Endothelial cell of umbilical vein (primary cell): ENCODE results near the gene RRP1. TPM values are rescaled to one million over a fixed set of nuclear protein-coding genes. Genes with fewer than 3 reads are reported as not detected.

ENCODE experiments used
- BruUV-seq: library from RNA; stranded (reverse); fragments of 400-500 nt; replicated peaks from 2 replicates; lab custom pipeline; 2021; lab: Mats Ljungman, UMichigan
- CTCF ChIA-PET: fragments of 300-600, 350-600 bp; sonication (Branson Sonifier 250); formaldehyde crosslinking; loops from one replicate; lab custom pipeline; 2021; ENCODE audit warnings: antibody characterized with exemption, inconsistent platforms; lab: Charles Lee
- POLR2A ChIA-PET: fragments of 300-600, 350-600 bp; sonication (Branson Sonifier 250); formaldehyde crosslinking; loops from one replicate; lab custom pipeline; 2021; ENCODE audit warnings: antibody characterized with exemption, inconsistent platforms; lab: Charles Lee
- DNase-seq: peaks from one replicate; pipeline ENCODE4 v3.0.0-alpha.2; 2011; ENCODE audit warnings: low read depth, low spot score
- FAIRE-seq: peaks from 2 replicates; lab custom pipeline; 2011; peaks lifted over from hg19 to GRCh38; lab: Jason Lieb, UNC
- H2AFZ ChIP-seq: 2 replicates; pipeline ENCODE4 v1.6.0; 2012; ENCODE audit warnings: low read depth, low read length, control low read depth, inconsistent platforms
- H3K27ac ChIP-seq: 2 replicates; pipeline ENCODE4 v1.5.1; 2011; ENCODE audit warnings: low read depth, mild to moderate bottlenecking, control low read depth, low read length, moderate library complexity; ENCODE audit not compliant: insufficient read depth
- H3K27me3 ChIP-seq, 2 experiments: 2 replicates each; pipeline versions ENCODE4 v1.6.0 to v1.6.1; 2011; ENCODE audit warnings: low read length in 2 of 2, mixed read lengths in 1 of 2; ENCODE audit not compliant: control insufficient read depth in 2 of 2, insufficient read depth in 2 of 2
- H3K36me3 ChIP-seq, 2 experiments: 2 replicates in 1 of 2; 3 replicates in 1 of 2; pipeline ENCODE4 v1.5.1; 2011; ENCODE audit warnings: low read length in 2 of 2, mild to moderate bottlenecking in 1 of 2, moderate library complexity in 1 of 2; ENCODE audit not compliant: control insufficient read depth in 2 of 2, insufficient read depth in 2 of 2; ENCODE audit errors: extremely low read depth in 1 of 2
- H3K4me1 ChIP-seq: 3 replicates; pipeline ENCODE4 v1.5.1; 2011; ENCODE audit warnings: mild to moderate bottlenecking, low read length; ENCODE audit not compliant: control insufficient read depth, insufficient read depth; ENCODE audit errors: extremely low read depth
- H3K4me2 ChIP-seq: 2 replicates; pipeline ENCODE4 v1.6.1; 2011; ENCODE audit warnings: low read length, control low read depth, mixed read lengths; ENCODE audit not compliant: insufficient read depth
- H3K4me3 ChIP-seq, 3 experiments: fragments of 200-600 bp in 1 of 3; sonication (generic), shearing (Covaris generic) in 1 of 3; replicated peaks in 1 of 3; 2 replicates each; pipeline ENCODE4 v1.5.1; 2011 to 2016; ENCODE audit warnings: control low read depth in 3 of 3, low read length in 3 of 3, mild to moderate bottlenecking in 2 of 3, inconsistent platforms in 1 of 3, low read depth in 1 of 3, moderate library complexity in 1 of 3; ENCODE audit not compliant: insufficient read depth in 1 of 3
- H3K79me2 ChIP-seq: 2 replicates; pipeline ENCODE4 v1.6.0; 2012; ENCODE audit warnings: low read length, inconsistent platforms; ENCODE audit not compliant: control insufficient read depth, insufficient read depth
- H3K9ac ChIP-seq: replicated peaks from 2 replicates; pipeline ENCODE3; 2011; ENCODE audit warnings: low read length, control low read depth; ENCODE audit not compliant: insufficient read depth; ENCODE audit errors: extremely low read depth
- H3K9me1 ChIP-seq: replicated peaks from 3 replicates; pipeline ENCODE4 v1.6.0; 2011; ENCODE audit warnings: mild to moderate bottlenecking, low read length; ENCODE audit not compliant: control insufficient read depth, insufficient read depth; ENCODE audit errors: extremely low read depth
- H3K9me3 ChIP-seq: replicated peaks from 2 replicates; pipeline ENCODE4 v1.5.1; 2012; ENCODE audit warnings: low read length, inconsistent platforms; ENCODE audit not compliant: control insufficient read depth, insufficient read depth
- H4K20me1 ChIP-seq: replicated peaks from 2 replicates; pipeline ENCODE3; 2011; ENCODE audit warnings: mild to moderate bottlenecking, low read length; ENCODE audit not compliant: control insufficient read depth, insufficient read depth; ENCODE audit errors: extremely low read depth
- EZH2 ChIP-seq: IDR thresholded peaks from 2 replicates; pipeline ENCODE4 v1.6.1; 2012; ENCODE audit warnings: borderline replicate concordance, low read depth, mild to moderate bottlenecking, moderate library complexity, low read length, inconsistent platforms; ENCODE audit not compliant: severe bottlenecking
- FOS ChIP-seq: IDR thresholded peaks from 2 replicates; pipeline ENCODE4 v1.6.1; 2011; ENCODE audit warnings: mild to moderate bottlenecking, low read length, moderate library complexity, borderline replicate concordance; ENCODE audit not compliant: insufficient read depth
- GATA2 ChIP-seq: IDR thresholded peaks from 2 replicates; pipeline ENCODE4 v1.7.0; 2011; ENCODE audit warnings: low read depth, mild to moderate bottlenecking, moderate library complexity, mixed read lengths, low read length; ENCODE audit not compliant: insufficient read length, insufficient read depth
- JUN ChIP-seq: IDR thresholded peaks from 2 replicates; pipeline ENCODE4 v1.6.1; 2011; ENCODE audit warnings: borderline replicate concordance, low read depth; ENCODE audit not compliant: insufficient read length, insufficient read depth
- MYC ChIP-seq: IDR thresholded peaks from one replicate; pipeline ENCODE4 v1.6.1; 2011; ENCODE audit warnings: mild to moderate bottlenecking, low read depth, low read length
- POLR2A ChIP-seq: IDR thresholded peaks from 2 replicates; pipeline ENCODE4 v1.6.1; 2012; ENCODE audit warnings: low read depth, mild to moderate bottlenecking, control low read depth, low read length
- POLR2AphosphoS5 ChIP-seq: IDR thresholded peaks from 2 replicates; pipeline ENCODE4 v1.6.1; 2012; ENCODE audit warnings: low read depth, mild to moderate bottlenecking, control low read depth, low read length, moderate library complexity; ENCODE audit not compliant: insufficient read depth
- dilution Hi-C: fragments of 300-500 bp; cut with MboI; formaldehyde crosslinking; loops from one replicate; pipeline ENCODE4 v1.15.0; 2019; ENCODE audit warnings: low sequenced_read_pairs; ENCODE audit not compliant: extremely low pct_ligation_motif_present
- intact Hi-C: fragments of 100-400 bp; cut with micrococcal nuclease; formaldehyde crosslinking; loops from one replicate; pipeline ENCODE4 v1.10.0; 2022
- polyA plus RNA-seq, 4 experiments: library from polyadenylated mRNA; depleted of rRNA in 3 of 4; stranded (reverse) in 3 of 4; unstranded in 1 of 4; fragments of >200 nt; gene quantifications; 2 replicates each; pipeline versions ENCODE4 v1.2.1 to v1.2.3, GENCODE V29; 2011 to 2012; ENCODE audit warnings: missing spikeins in 1 of 4
- total RNA-seq: library from RNA; stranded (reverse); gene quantifications from 2 replicates; pipeline ENCODE4 v1.2.3, GENCODE V29; 2021
- TF ChIP-seq, protein P1 (sequence below), 2 donors: IDR thresholded peaks; 1 replicate in 1 of 2; 2 replicates in 1 of 2; pipeline ENCODE4 v1.5.1; 2011; ENCODE audit warnings: low read length in 2 of 2, mild to moderate bottlenecking in 2 of 2, moderate library complexity in 2 of 2, control low read depth in 1 of 2, inconsistent platforms in 1 of 2, low read depth in 1 of 2; ENCODE audit not compliant: insufficient read depth in 1 of 2; ENCODE audit errors: extremely low read depth in 1 of 2
- TF ChIP-seq, protein P2 (sequence below): IDR thresholded peaks from 2 replicates; pipeline ENCODE4 v1.6.1; 2011; ENCODE audit not compliant: insufficient read depth, insufficient read length

The RRP1 gene
- total and polyA plus RNA-seq, 2 donors (not counting 3 experiments of a cell fraction or from before 2014, with no cell fraction given): 15.2 to 36.3 TPM

DNA sequence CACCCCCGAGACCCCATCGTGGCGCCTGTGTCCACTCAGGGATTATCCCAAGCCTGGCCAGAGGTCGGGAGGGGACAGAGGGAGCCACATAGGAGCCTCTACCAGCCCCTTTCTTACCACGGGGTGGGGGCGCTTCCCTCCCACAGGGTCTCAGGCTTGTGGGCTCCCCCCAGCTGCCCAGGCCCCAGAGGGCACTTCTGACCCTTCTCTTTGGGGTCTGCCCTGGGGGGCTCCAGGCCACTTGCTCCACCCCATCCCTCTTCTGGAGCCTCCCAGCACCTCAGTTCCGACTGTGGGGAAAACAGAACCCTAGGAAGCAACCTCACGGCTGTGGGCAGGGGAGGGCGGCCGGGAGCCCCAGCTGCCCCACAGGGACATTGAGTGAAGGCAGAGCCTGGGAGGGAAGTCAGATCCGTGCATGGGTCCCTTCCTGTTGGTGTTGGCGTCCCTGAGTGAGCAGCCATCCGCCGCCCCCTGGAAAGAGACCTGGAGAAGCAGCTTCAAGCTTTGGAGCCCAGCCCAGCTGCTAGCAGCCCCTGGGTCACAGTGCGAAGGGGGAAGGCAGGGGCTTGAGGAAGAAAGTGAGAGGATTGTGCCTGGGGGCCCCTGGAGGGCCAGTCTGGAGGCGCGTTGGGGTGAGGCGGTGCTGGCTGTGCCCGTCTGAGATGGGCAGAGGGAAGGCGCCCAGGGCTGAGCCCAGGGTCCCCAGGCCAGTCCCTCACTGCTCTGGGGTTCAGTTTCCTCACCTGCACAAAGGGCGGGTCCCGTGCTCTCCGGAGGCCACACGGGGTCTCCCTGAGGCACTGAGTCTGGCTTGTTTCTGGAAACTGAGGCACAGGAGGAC is 22.1 kb downstream of the RRP1 start:
- CTCF ChIA-PET: interaction anchor here (0.6 to 3.9 kb wide), 8 partner anchors 12 to 272 kb away, joined by 3 to 41 read pairs (median 5); partner anchors contain the start of gene RRP1
- H3K79me2 ChIP-seq: no peaks in the 10 kb centered on the region
- H3K9me3 ChIP-seq: no peaks in the 10 kb centered on the region
- dilution Hi-C loops (no loop called here), intact Hi-C loops (loop anchor here (1.0 to 5.0 kb wide), 2 partner anchors 51 to 128 kb away; no protein-coding TSS in a partner anchor)
- no peak overlapping the region for H3K27ac ChIP-seq
- no TSS peak for BruUV-seq
- POLR2A ChIA-PET: no interaction called here
- no peak overlapping the region for H3K9ac ChIP-seq
- no peaks in the 10 kb centered on the region for H4K20me1 ChIP-seq
- no peaks in the 10 kb centered on the region for H3K36me3 ChIP-seq
- DNase-seq (no peak), FAIRE-seq (peak; percentile 40)
- H3K4me3 ChIP-seq: no peak overlapping the region
- H3K9me1 ChIP-seq: no peaks in the 10 kb centered on the region
- TF ChIP-seq FOS (no peak), POLR2A (no peak), GATA2 (no peak), JUN (no peak), POLR2AphosphoS5 (no peak), EZH2 (no peak), MYC (no peak)
- TF ChIP-seq, protein P1, sequence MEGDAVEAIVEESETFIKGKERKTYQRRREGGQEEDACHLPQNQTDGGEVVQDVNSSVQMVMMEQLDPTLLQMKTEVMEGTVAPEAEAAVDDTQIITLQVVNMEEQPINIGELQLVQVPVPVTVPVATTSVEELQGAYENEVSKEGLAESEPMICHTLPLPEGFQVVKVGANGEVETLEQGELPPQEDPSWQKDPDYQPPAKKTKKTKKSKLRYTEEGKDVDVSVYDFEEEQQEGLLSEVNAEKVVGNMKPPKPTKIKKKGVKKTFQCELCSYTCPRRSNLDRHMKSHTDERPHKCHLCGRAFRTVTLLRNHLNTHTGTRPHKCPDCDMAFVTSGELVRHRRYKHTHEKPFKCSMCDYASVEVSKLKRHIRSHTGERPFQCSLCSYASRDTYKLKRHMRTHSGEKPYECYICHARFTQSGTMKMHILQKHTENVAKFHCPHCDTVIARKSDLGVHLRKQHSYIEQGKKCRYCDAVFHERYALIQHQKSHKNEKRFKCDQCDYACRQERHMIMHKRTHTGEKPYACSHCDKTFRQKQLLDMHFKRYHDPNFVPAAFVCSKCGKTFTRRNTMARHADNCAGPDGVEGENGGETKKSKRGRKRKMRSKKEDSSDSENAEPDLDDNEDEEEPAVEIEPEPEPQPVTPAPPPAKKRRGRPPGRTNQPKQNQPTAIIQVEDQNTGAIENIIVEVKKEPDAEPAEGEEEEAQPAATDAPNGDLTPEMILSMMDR (IDR thresholded peaks at IDR 0.05; ENCODE audit: extremely low read depth in 1 of 2, insufficient read depth in 1 of 2, low read depth in 1 of 2, low read length in 2 of 2): no peak
- TF ChIP-seq, protein P2, sequence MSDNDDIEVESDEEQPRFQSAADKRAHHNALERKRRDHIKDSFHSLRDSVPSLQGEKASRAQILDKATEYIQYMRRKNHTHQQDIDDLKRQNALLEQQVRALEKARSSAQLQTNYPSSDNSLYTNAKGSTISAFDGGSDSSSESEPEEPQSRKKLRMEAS: no peak
- peak overlapping the region; percentile 47 for H3K4me2 ChIP-seq
- peaks cover 19% of the 10 kb centered on the region for H3K4me1 ChIP-seq
- no peaks in the 10 kb centered on the region for H3K27me3 ChIP-seq
- H2AFZ ChIP-seq: peak overlapping the region; percentile 80
